ENCODE data around the gene ABLIM1.

DNA sequence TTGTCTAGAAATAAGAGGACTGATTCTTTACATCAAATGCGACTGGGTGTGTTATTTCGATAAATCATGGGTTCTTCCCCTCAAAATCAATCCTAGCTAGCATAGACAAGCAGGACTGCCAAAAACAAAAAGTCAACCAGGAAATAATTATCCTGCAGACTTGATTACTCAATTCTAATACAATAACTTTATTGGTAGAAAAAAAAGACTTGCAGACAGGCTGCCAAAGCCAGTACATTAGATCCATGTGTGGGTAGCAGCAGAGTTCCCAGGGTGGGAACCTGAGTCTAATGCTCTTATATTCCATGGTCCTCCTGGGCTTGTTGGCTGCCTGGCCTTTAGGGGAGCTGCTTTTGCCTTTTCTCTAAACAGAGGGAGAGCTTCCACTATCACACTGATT is 261.6 kb downstream of the ABLIM1 start:
- no peak for TF ChIP-seq POLR2A (IDR thresholded peaks at IDR 0.05; ENCODE audit: low read depth)
- TF ChIP-seq, protein P1, sequence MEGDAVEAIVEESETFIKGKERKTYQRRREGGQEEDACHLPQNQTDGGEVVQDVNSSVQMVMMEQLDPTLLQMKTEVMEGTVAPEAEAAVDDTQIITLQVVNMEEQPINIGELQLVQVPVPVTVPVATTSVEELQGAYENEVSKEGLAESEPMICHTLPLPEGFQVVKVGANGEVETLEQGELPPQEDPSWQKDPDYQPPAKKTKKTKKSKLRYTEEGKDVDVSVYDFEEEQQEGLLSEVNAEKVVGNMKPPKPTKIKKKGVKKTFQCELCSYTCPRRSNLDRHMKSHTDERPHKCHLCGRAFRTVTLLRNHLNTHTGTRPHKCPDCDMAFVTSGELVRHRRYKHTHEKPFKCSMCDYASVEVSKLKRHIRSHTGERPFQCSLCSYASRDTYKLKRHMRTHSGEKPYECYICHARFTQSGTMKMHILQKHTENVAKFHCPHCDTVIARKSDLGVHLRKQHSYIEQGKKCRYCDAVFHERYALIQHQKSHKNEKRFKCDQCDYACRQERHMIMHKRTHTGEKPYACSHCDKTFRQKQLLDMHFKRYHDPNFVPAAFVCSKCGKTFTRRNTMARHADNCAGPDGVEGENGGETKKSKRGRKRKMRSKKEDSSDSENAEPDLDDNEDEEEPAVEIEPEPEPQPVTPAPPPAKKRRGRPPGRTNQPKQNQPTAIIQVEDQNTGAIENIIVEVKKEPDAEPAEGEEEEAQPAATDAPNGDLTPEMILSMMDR (IDR thresholded peaks at IDR 0.05), result no peak

Measured in esophagus muscularis mucosa (tissue), 3 donors.